T-helper 17 cell (primary cell): ENCODE measurements around the gene KCND3. TPM values are rescaled to one million over a fixed set of nuclear protein-coding genes. Genes with fewer than 3 reads are reported as not detected.

Experiments
- ATAC-seq: fragments of 150-1000 bp; cut with Tn5 transposase; 2 replicates; pipeline ENCODE4 v1.10.0; 2021; ENCODE audit warnings: mild to moderate bottlenecking, moderate library complexity
- DNase-seq, 3 donors: peaks; one replicate each; pipeline versions ENCODE4 v3.0.0 to v3.0.0-alpha.2; 2020 to 2021
- H3K9me3 ChIP-seq: one replicate; pipeline ENCODE4 v1.7.0; 2013; ENCODE audit warnings: low read length, mild to moderate bottlenecking; ENCODE audit not compliant: control insufficient read depth, poor library complexity, severe bottlenecking
- H3K27ac Mint-ChIP-seq: one replicate; pipeline ENCODE4 v1.8.0; 2022; ENCODE audit warnings: mild to moderate bottlenecking, moderate library complexity, mixed read lengths
- H3K27me3 Mint-ChIP-seq: one replicate; pipeline ENCODE4 v1.8.0; 2022; ENCODE audit warnings: mixed read lengths
- H3K36me3 Mint-ChIP-seq: one replicate; pipeline ENCODE4 v1.8.0; 2022; ENCODE audit warnings: low read depth, mixed read lengths
- H3K4me1 Mint-ChIP-seq: one replicate; pipeline ENCODE4 v1.8.0; 2022; ENCODE audit warnings: mild to moderate bottlenecking, mixed read lengths
- H3K4me3 Mint-ChIP-seq: one replicate; pipeline ENCODE4 v1.8.0; 2022; ENCODE audit warnings: mild to moderate bottlenecking, moderate library complexity, mixed read lengths
- total RNA-seq, 4 donors: library from RNA in 2 of 4; stranded (reverse) in 2 of 4; gene quantifications; one replicate each; pipeline ENCODE4 v1.2.3 and lab custom pipeline; 2022 to 2026

The KCND3 gene
- total RNA-seq, 2 donors from 2014 or later: 0.12 to 2.2 TPM

- peaks cover 2% of the 10 kb centered on the region for H3K36me3 Mint-ChIP-seq
- peaks cover 18% of the 10 kb centered on the region for H3K27me3 Mint-ChIP-seq
- no peaks in the 10 kb centered on the region for H3K4me1 Mint-ChIP-seq
- no peak for ATAC-seq
- no peak overlapping the region for H3K4me3 Mint-ChIP-seq
- H3K9me3 ChIP-seq: no peaks in the 10 kb centered on the region
- no peak overlapping the region for H3K27ac Mint-ChIP-seq
- no peak for DNase-seq
These were observed 119.3 kb downstream of the KCND3 start for GRCh38 chr1:111870181-111870580.

DNA sequence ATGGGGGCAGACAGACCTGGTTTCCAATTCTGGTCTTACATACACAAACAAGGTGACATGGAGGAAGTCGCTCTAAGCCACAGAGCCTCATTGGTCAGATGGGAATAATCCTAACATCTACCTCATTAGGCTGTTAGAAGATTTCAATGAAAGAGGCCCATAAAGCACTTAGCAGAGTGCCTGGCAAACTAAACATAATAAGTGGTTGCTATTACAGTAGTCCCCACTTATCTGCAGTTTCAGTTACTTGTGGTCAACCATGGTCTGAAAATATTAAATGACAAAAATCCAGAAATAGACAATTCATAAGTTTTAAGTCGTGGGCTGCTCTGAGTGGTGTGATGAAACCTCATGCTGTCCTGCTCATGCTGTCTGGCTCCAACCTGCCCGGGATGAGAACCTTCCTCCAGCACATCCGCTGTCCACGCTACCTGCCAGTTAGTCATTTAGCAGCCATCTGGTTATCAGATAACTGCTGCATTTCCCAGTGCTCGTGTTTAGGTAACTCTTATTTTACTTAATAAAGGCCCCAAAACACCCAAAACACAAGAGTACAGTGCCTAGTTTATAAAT lies 121.5 kb downstream of the KCND3 start:
- Mint-ChIP-seq H3K4me3 (no peak overlapping the region), H3K27me3 (peaks cover 31% of the 10 kb centered on the region), H3K27ac (no peak overlapping the region), H3K4me1 (peaks cover 4% of the 10 kb centered on the region), H3K36me3 (peaks cover 2% of the 10 kb centered on the region)
- DNase-seq: no peak
- no peaks in the 10 kb centered on the region for H3K9me3 ChIP-seq
- ATAC-seq: no peak

DNA sequence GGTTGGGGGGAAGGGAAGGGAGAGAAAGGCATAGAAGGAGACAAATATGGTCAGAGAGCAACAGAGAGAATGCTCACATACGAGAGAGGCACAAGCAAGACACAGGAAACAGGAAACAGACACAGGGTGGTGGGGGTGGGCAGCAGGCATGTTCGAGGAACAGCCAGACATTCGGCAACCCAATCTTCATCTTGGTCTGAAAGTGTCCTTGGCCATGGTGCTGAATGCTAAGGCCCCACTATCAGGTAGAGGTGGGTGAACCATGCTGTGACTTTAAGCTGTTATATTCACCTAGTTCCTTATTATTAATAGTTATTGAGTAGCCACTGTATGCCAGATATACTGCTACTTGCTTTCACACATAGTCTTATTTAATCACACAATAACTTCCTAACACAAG lies 124.6 kb downstream of the KCND3 start:
- H3K36me3 Mint-ChIP-seq: peaks cover 2% of the 10 kb centered on the region
- ATAC-seq (no peak), DNase-seq (no peak)
- no peaks in the 10 kb centered on the region for H3K9me3 ChIP-seq
- H3K27me3 Mint-ChIP-seq: peaks cover 55% of the 10 kb centered on the region
- peaks cover 4% of the 10 kb centered on the region for H3K4me1 Mint-ChIP-seq
- H3K4me3 Mint-ChIP-seq: no peak overlapping the region
- H3K27ac Mint-ChIP-seq: no peak overlapping the region

DNA sequence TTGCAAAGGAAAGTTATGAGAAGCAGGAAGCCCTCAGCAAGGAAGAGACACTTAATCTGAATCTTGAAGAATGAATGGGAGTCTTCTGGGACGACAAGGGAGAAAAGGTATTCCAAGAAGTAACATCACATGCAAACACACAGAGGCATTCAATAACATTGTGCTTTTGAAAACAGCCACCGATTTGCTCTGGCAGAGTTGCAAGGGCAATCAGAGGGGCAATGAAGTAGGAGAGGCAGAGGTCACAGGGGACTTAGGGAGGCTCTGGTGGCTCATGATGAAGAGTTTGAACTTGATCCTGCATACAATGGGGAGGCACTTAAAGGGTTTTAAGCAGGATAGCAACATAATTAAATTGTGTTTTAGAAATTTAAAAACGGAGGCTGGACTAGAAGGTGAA lies 126.1 kb downstream of the KCND3 start:
- DNase-seq: no peak
- Mint-ChIP-seq H3K27ac (no peak overlapping the region), H3K4me3 (no peak overlapping the region), H3K27me3 (peaks cover 68% of the 10 kb centered on the region), H3K4me1 (peaks cover 4% of the 10 kb centered on the region), H3K36me3 (no peaks in the 10 kb centered on the region)
- no peaks in the 10 kb centered on the region for H3K9me3 ChIP-seq
- ATAC-seq: no peak

DNA sequence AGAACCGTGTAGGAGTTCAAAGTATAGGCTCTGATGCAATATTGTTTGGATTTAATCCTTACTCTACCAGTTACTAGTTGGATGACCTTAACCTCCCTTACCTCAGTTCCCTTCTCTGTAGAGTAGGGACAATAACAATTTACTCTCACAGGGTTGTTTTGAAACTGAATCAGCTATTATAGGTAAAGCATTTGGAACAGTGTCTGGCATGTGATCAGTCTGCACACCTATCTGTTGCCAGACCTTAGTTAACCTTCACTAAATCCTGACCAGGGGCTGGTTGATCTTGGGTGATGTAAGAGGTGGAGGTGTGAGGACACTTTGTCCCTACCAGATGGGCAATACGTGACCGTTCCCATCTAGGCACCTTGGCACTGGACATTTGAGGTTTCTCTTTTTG lies 126.9 kb downstream of the KCND3 start:
- no peaks in the 10 kb centered on the region for H3K9me3 ChIP-seq
- no peak for DNase-seq
- no peak for ATAC-seq
- no peak overlapping the region for H3K27ac Mint-ChIP-seq
- H3K27me3 Mint-ChIP-seq: peaks cover 68% of the 10 kb centered on the region
- no peaks in the 10 kb centered on the region for H3K36me3 Mint-ChIP-seq
- H3K4me1 Mint-ChIP-seq: peaks cover 4% of the 10 kb centered on the region
- no peak overlapping the region for H3K4me3 Mint-ChIP-seq

DNA sequence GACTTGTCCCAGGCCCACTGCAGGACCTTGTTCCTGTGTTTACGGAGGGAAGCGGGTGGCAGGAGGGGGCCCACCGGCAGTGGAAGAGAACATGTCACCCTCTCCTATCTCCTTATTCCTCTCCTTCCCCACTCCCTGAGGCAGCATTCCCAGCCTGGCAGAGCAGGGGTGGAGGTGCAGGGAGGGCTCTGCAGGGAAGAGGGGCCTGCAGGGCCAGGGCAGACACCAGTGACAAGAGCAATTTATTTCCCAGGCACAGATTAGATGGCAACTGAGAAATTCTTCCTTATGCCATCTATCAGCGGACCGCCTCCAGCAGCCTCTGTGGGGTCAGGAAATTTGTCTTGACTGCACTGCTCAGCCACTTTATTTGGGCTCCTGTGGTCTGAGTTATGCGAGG lies 127.9 kb downstream of the KCND3 start:
- no peaks in the 10 kb centered on the region for H3K9me3 ChIP-seq
- DNase-seq (no peak), ATAC-seq (no peak)
- Mint-ChIP-seq H3K27ac (no peak overlapping the region), H3K27me3 (peaks cover 68% of the 10 kb centered on the region), H3K4me3 (no peak overlapping the region), H3K36me3 (no peaks in the 10 kb centered on the region), H3K4me1 (peaks cover 4% of the 10 kb centered on the region)

DNA sequence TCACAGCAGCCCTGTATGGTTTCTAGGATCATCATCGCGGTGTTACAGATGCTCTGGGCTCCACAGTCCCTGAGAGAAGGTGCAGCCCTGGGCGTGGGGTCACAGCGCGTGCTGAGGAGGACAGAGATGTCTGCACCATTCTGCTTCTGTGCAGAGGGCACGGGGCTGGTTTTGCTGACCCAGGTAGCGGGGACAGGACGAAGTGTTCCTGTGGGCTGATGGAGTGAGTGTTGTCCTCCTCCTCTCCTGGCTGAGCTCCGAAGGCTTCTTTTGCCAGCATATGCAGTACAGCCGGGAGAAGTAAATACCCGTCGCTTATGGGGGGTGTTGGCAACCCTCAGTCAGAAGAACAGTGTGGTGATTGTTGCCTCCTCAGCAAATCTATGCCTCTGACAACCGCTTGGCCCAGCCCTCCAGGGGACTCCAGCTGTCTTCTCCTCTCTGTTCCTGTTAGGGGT lies 132.2 kb downstream of the KCND3 start:
- peaks cover 78% of the 10 kb centered on the region for H3K27me3 Mint-ChIP-seq
- DNase-seq (no peak), ATAC-seq (no peak)
- peaks cover 2% of the 10 kb centered on the region for H3K4me1 Mint-ChIP-seq
- H3K27ac Mint-ChIP-seq: no peak overlapping the region
- H3K9me3 ChIP-seq: no peaks in the 10 kb centered on the region
- H3K4me3 Mint-ChIP-seq: no peak overlapping the region
- H3K36me3 Mint-ChIP-seq: no peaks in the 10 kb centered on the region

DNA sequence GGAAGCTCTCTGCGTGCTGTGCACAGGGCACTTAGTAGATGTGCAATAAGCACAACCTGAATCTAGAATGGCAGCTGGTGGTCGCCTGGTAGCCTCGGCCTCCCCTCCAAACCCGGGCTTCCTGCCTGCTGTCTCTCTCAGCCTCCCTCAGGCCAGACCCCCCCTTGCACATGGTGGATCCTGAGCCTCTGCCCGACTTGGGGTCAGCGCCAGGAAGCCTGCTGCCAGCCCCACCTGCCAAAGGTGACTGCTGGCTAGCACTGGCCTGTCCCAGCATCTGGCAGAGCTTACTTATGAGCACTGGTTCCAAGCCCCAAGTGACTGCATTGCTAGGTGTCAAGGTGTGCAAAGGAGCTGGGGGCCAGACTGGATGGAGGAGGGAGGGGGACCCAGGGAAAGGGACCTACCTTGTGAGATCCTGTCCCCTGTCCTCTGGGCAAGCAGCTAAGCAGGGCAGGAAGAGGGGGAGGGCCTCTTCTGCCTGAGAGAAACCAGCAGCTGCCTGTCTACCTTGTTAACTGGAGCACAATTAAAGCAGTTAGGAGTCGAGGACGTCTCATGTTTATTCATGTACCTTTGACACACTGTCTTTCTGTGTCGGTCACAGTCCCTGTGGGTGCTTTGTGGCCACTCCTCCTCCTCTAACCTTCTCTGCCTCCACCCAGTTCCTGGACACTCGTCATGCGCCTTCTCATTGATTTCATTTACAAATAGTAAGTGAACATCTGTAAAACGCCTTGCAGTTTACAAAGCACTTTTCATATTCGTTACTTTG lies 132.9 kb downstream of the KCND3 start:
- H3K4me3 Mint-ChIP-seq: no peak overlapping the region
- DNase-seq (no peak), ATAC-seq (no peak)
- H3K4me1 Mint-ChIP-seq: peaks cover 2% of the 10 kb centered on the region
- no peaks in the 10 kb centered on the region for H3K9me3 ChIP-seq
- H3K27ac Mint-ChIP-seq: no peak overlapping the region
- H3K27me3 Mint-ChIP-seq: peaks cover 84% of the 10 kb centered on the region
- no peaks in the 10 kb centered on the region for H3K36me3 Mint-ChIP-seq

GRCh38 chr1:111855260-111855659 lies 134.2 kb downstream of the KCND3 start:
- ATAC-seq: no peak
- peaks cover 4% of the 10 kb centered on the region for H3K36me3 Mint-ChIP-seq
- H3K4me3 Mint-ChIP-seq: no peak overlapping the region
- H3K27ac Mint-ChIP-seq: no peak overlapping the region
- no peaks in the 10 kb centered on the region for H3K9me3 ChIP-seq
- no peak for DNase-seq
- peaks cover 2% of the 10 kb centered on the region for H3K4me1 Mint-ChIP-seq
- peaks cover 84% of the 10 kb centered on the region for H3K27me3 Mint-ChIP-seq

GRCh38 chr1:111852261-111852721 lies 137.2 kb downstream of the KCND3 start:
- peaks cover 2% of the 10 kb centered on the region for H3K4me1 Mint-ChIP-seq
- no peak for DNase-seq
- no peak overlapping the region for H3K4me3 Mint-ChIP-seq
- no peak overlapping the region for H3K27ac Mint-ChIP-seq
- H3K9me3 ChIP-seq: no peaks in the 10 kb centered on the region
- H3K36me3 Mint-ChIP-seq: peaks cover 10% of the 10 kb centered on the region
- no peak for ATAC-seq
- H3K27me3 Mint-ChIP-seq: peaks cover 88% of the 10 kb centered on the region

DNA sequence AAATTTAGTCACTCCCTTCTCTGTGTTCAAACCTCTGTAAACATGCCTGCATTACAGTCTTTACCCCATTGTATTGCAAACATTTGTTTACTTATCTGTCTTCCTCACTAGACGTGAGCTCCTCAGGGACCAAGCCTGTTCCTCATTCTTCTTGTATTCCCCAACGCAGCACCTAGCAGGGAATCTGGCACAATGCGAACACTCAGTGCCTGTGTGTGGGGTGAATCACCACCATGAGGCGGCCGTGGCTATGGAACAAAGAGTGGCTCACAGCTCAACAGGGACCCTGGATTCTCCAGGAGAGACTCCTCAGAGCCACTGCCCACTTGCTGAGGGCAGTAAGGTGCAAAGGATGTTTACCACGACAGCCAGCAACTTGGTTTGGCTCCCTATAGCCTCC lies 137.9 kb downstream of the KCND3 start:
- DNase-seq: no peak

DNA sequence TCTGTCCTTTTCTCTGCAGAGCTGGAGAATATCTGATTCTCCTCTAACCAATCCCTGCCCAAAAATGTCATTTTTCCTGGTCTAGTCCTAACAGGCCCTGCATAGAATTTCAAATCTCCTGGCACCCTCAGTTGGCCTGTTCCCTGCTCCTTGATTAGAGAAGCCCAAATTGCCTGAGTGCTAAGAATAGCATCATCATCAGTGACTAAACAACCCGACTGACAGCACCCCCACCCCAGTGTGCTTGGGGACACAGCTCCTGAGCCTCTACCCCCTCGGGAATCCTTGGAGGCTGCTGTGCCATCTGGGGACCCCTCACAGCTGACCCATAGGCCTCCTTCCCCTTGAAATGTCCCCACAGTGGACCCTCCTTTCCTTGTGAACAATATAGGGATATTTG lies 139.4 kb downstream of the KCND3 start:
- Mint-ChIP-seq H3K36me3 (peaks cover 10% of the 10 kb centered on the region), H3K27ac (no peak overlapping the region), H3K27me3 (peaks cover 84% of the 10 kb centered on the region), H3K4me3 (no peak overlapping the region), H3K4me1 (peaks cover 2% of the 10 kb centered on the region)
- no peak for ATAC-seq
- DNase-seq: no peak
- no peaks in the 10 kb centered on the region for H3K9me3 ChIP-seq

More for the DNA sequence above, 137.9 kb downstream of the KCND3 start:
- no peak for ATAC-seq
- Mint-ChIP-seq H3K4me3 (no peak overlapping the region), H3K27me3 (peaks cover 86% of the 10 kb centered on the region), H3K27ac (no peak overlapping the region), H3K36me3 (peaks cover 10% of the 10 kb centered on the region), H3K4me1 (peaks cover 2% of the 10 kb centered on the region)
- no peaks in the 10 kb centered on the region for H3K9me3 ChIP-seq

- Mint-ChIP-seq H3K4me1 (peaks cover 2% of the 10 kb centered on the region), H3K27ac (no peak overlapping the region), H3K4me3 (no peak overlapping the region), H3K27me3 (peaks cover 73% of the 10 kb centered on the region), H3K36me3 (peaks cover 10% of the 10 kb centered on the region)
- DNase-seq (no peak), ATAC-seq (no peak)
- no peaks in the 10 kb centered on the region for H3K9me3 ChIP-seq
These were observed 140.5 kb downstream of the KCND3 start for GRCh38 chr1:111848852-111849545.
